Gastrocnemius medialis (tissue), 4 donors: Measurements from ENCODE around the gene SSX4B.
"Not testable (repeated sequence)": the region's sequence is repeated elsewhere in the genome, so short reads cannot be mapped to it uniquely, and the experiment has no call there.

Experiments used
- POLR2A ChIP-seq, 2 donors: fragments of 450-650 bp; IDR thresholded peaks; one replicate each; pipeline ENCODE4 v1.6.1; 2017; ENCODE audit warnings: antibody characterized with exemption in 2 of 2, mild to moderate bottlenecking in 2 of 2, moderate library complexity in 2 of 2
- TF ChIP-seq, protein P1 (sequence below), 5 experiments: fragments of 450-650 bp in 3 of 5; fragments of 200-600 bp in 2 of 5; sonication (generic) in 2 of 5; IDR thresholded peaks in 4 of 5; conservative IDR thresholded peaks in 1 of 5; 1 replicate in 4 of 5; 2 replicates in 1 of 5; pipeline ENCODE4 v1.5.1; 2016 to 2019; ENCODE audit warnings: antibody characterized with exemption in 5 of 5, mild to moderate bottlenecking in 3 of 5, moderate library complexity in 3 of 5

GRCh38 chrX:48367717-48368408 is 43.9 kb downstream of the SSX4B start:
- TF ChIP-seq, protein P1, sequence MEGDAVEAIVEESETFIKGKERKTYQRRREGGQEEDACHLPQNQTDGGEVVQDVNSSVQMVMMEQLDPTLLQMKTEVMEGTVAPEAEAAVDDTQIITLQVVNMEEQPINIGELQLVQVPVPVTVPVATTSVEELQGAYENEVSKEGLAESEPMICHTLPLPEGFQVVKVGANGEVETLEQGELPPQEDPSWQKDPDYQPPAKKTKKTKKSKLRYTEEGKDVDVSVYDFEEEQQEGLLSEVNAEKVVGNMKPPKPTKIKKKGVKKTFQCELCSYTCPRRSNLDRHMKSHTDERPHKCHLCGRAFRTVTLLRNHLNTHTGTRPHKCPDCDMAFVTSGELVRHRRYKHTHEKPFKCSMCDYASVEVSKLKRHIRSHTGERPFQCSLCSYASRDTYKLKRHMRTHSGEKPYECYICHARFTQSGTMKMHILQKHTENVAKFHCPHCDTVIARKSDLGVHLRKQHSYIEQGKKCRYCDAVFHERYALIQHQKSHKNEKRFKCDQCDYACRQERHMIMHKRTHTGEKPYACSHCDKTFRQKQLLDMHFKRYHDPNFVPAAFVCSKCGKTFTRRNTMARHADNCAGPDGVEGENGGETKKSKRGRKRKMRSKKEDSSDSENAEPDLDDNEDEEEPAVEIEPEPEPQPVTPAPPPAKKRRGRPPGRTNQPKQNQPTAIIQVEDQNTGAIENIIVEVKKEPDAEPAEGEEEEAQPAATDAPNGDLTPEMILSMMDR (IDR thresholded peaks at IDR 0.05 in 4 of 5, conservative IDR thresholded peaks at IDR 0.05 in 1 of 5), result not testable (repeated sequence)
- TF ChIP-seq POLR2A (IDR thresholded peaks at IDR 0.05), result not testable (repeated sequence)
